Gastrocnemius medialis (tissue), 4 donors: ENCODE data around the gene PIGL. TPM values are rescaled to one million over a fixed set of nuclear protein-coding genes. Genes with fewer than 3 reads are reported as not detected.
A peak's percentile ranks its signal among the peaks of the same experiment; 100 is the strongest.

Experiments
- ATAC-seq, 2 donors: fragments of 150-250 bp; one replicate each; pipeline ENCODE4 v1.9.1; 2016
- DNase-seq, 2 donors: peaks; one replicate each; pipeline ENCODE4 v3.0.0-alpha.2; 2019
- H3K27ac ChIP-seq, 4 donors: fragments of 200-600 bp; sonication (generic); 1 replicate in 1 of 4; 2 replicates in 3 of 4; pipeline ENCODE4 v1.5.1; 2016 to 2018; ENCODE audit warnings: mild to moderate bottlenecking in 2 of 4, moderate library complexity in 1 of 4
- H3K27me3 ChIP-seq, 3 donors: fragments of 200-600 bp; sonication (generic) in 2 of 3; 1 replicate in 1 of 3; 2 replicates in 2 of 3; pipeline versions ENCODE4 v1.5.1 to v1.6.0; 2016 to 2019; ENCODE audit warnings: mild to moderate bottlenecking in 1 of 3, moderate library complexity in 1 of 3
- H3K36me3 ChIP-seq, 2 donors: fragments of 200-600 bp; sonication (generic) in 1 of 2; one replicate each; pipeline ENCODE4 v1.5.1; 2017 to 2018
- H3K4me1 ChIP-seq, 2 donors: fragments of 200-600 bp; sonication (generic) in 1 of 2; one replicate each; pipeline ENCODE4 v1.5.1; 2016 to 2017; ENCODE audit warnings: mild to moderate bottlenecking in 2 of 2
- H3K4me3 ChIP-seq, 4 donors: fragments of 200-600 bp; sonication (generic) in 3 of 4; 1 replicate in 1 of 4; 2 replicates in 3 of 4; pipeline ENCODE4 v1.5.1; 2016 to 2019; ENCODE audit warnings: mild to moderate bottlenecking in 2 of 4
- H3K9me3 ChIP-seq, 3 donors: fragments of 200-600 bp; sonication (generic) in 2 of 3; 1 replicate in 1 of 3; 2 replicates in 2 of 3; pipeline ENCODE4 v1.5.1; 2016 to 2019
- POLR2A ChIP-seq, 2 donors: fragments of 450-650 bp; IDR thresholded peaks; one replicate each; pipeline ENCODE4 v1.6.1; 2017; ENCODE audit warnings: antibody characterized with exemption in 2 of 2, mild to moderate bottlenecking in 2 of 2, moderate library complexity in 2 of 2
- in situ Hi-C, 4 donors: fragments of 200-750 bp; cut with MboI; loops; one replicate each; pipeline versions ENCODE4 v1.15.0 to v1.8.0; 2017; ENCODE audit warnings: low sequenced_read_pairs in 4 of 4
- intact Hi-C: fragments of 100-400 bp; cut with DNase I; formaldehyde crosslinking; loops from one replicate; pipeline ENCODE4 v1.15.1; 2023; ENCODE audit warnings: low total_unique reads
- total RNA-seq, 4 donors: library from RNA; depleted of rRNA; stranded (reverse); fragments of >200 nt; gene quantifications; one replicate each; pipeline versions ENCODE4 v1.1.0 to v1.2.3, GENCODE V29; 2016
- TF ChIP-seq, protein P1 (sequence below), 5 experiments: fragments of 450-650 bp in 3 of 5; fragments of 200-600 bp in 2 of 5; sonication (generic) in 2 of 5; IDR thresholded peaks in 4 of 5; conservative IDR thresholded peaks in 1 of 5; 1 replicate in 4 of 5; 2 replicates in 1 of 5; pipeline ENCODE4 v1.5.1; 2016 to 2019; ENCODE audit warnings: antibody characterized with exemption in 5 of 5, mild to moderate bottlenecking in 3 of 5, moderate library complexity in 3 of 5

The PIGL gene
- total RNA-seq, 4 donors from 2014 or later = 6.2 to 7.4 (median 7.0) TPM

DNA sequence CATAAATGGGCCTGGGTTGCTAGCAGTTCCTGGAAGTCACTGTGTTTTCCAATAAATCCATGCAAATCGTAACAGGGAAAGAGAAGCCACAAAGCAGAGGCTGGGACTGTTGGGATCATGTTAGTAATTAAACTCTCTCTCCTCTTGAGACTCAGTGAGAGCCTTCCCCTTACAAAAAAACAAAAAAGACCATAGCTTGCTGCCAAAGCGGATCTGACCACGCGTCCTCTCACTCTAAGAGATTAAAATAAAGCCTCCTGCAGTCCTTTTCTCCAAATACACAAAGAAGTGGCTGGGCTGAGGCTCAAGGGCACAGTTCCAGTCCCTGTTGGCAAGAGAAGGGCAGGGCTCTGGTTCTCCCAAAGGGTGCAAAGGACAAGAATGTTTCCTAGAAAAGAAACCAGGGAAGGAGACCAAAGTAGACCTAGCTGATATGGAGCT is 38.5 kb downstream of the PIGL start:
- no peak for TF ChIP-seq POLR2A (IDR thresholded peaks at IDR 0.05)
- H3K27me3 ChIP-seq = no peaks in the 10 kb centered on the region
- peak overlapping the region; percentile 57 to 89 (median 62) for H3K27ac ChIP-seq
- peaks cover 48 to 50% of the 10 kb centered on the region in 2 donors for H3K4me1 ChIP-seq
- DNase-seq = peak in 1 of 2 donors; percentile 54
- intact Hi-C loops (no loop called here), in situ Hi-C loops (no loop called here)
- peak overlapping the region in 2 of 4 donors; percentile 4 to 21 for H3K4me3 ChIP-seq
- H3K9me3 ChIP-seq = no peaks in the 10 kb centered on the region
- no peaks in the 10 kb centered on the region for H3K36me3 ChIP-seq
- no peak for ATAC-seq

DNA sequence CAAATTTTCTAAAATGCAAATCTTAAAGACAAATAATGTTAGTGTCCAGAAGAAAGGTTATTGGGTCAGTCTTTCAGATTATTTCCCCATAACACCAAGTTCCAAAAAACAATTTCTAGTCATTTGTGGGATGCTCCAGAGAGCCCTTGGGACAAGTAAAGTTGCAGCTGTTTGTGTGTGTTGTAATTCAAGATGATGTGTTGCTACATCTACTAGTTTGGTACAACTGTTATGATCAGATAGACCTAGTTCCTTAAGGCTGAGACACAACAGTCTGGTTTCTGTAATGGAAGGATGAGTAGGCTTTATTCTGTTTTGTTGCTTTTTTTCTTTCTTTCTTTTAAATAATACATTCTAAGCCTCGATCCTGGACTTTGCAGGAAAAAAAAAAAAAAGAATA is 41.9 kb downstream of the PIGL start:
- Histone ChIP-seq H3K27me3 (no peaks in the 10 kb centered on the region), H3K9me3 (no peaks in the 10 kb centered on the region), H3K27ac (peak overlapping the region; percentile 74 to 90 (median 85)), H3K36me3 (no peaks in the 10 kb centered on the region), H3K4me1 (peaks cover 50 to 56% of the 10 kb centered on the region in 2 donors), H3K4me3 (no peak overlapping the region)
- intact Hi-C loops = loop anchor here (2.0 kb wide), 1 partner anchor 42 kb away; the partner anchor contains the start of gene PIGL
- ATAC-seq = peak; percentile 87 to 95
- peak; percentile 18 to 43 for DNase-seq
- no peak for TF ChIP-seq POLR2A (IDR thresholded peaks at IDR 0.05)
- TF ChIP-seq, protein P1, sequence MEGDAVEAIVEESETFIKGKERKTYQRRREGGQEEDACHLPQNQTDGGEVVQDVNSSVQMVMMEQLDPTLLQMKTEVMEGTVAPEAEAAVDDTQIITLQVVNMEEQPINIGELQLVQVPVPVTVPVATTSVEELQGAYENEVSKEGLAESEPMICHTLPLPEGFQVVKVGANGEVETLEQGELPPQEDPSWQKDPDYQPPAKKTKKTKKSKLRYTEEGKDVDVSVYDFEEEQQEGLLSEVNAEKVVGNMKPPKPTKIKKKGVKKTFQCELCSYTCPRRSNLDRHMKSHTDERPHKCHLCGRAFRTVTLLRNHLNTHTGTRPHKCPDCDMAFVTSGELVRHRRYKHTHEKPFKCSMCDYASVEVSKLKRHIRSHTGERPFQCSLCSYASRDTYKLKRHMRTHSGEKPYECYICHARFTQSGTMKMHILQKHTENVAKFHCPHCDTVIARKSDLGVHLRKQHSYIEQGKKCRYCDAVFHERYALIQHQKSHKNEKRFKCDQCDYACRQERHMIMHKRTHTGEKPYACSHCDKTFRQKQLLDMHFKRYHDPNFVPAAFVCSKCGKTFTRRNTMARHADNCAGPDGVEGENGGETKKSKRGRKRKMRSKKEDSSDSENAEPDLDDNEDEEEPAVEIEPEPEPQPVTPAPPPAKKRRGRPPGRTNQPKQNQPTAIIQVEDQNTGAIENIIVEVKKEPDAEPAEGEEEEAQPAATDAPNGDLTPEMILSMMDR (IDR thresholded peaks at IDR 0.05 in 4 of 5, conservative IDR thresholded peaks at IDR 0.05 in 1 of 5) = no peak
- in situ Hi-C loops = no loop called here

DNA sequence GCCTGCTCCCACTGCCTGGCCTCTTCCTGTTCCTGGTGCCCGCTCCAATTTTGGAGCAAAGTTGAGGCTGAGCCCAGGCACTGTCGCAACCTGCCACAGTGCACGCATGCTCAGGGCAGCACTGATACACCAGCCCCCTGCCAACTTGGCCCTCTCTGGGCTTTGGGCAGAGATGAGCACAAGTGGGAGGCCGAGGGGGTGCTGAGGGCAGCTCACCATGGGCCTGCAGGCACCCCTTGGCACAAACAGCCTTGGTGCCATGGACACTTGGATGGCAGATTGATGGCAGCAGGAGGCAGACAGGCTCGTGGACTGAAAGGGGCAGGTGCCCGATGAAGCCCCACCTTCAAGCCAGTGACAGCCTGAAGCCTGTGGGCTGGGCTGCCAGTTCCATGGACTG is 42.9 kb downstream of the PIGL start:
- Histone ChIP-seq H3K36me3 (no peaks in the 10 kb centered on the region), H3K9me3 (no peaks in the 10 kb centered on the region), H3K4me1 (peaks cover 48 to 56% of the 10 kb centered on the region in 2 donors), H3K4me3 (peak overlapping the region in 2 of 4 donors; percentile 17 to 31), H3K27ac (peak overlapping the region; percentile 74 to 90 (median 85)), H3K27me3 (no peaks in the 10 kb centered on the region)
- DNase-seq (peak; percentile 52 to 94), ATAC-seq (peak; percentile 72 to 85)
- intact Hi-C loops = loop anchor here (2.0 kb wide), 1 partner anchor 43 kb away; the partner anchor contains the start of gene PIGL
- in situ Hi-C loops = no loop called here
- no peak for TF ChIP-seq POLR2A (IDR thresholded peaks at IDR 0.05)
- TF ChIP-seq, protein P1 (IDR thresholded peaks at IDR 0.05 in 4 of 5, conservative IDR thresholded peaks at IDR 0.05 in 1 of 5) = no peak

DNA sequence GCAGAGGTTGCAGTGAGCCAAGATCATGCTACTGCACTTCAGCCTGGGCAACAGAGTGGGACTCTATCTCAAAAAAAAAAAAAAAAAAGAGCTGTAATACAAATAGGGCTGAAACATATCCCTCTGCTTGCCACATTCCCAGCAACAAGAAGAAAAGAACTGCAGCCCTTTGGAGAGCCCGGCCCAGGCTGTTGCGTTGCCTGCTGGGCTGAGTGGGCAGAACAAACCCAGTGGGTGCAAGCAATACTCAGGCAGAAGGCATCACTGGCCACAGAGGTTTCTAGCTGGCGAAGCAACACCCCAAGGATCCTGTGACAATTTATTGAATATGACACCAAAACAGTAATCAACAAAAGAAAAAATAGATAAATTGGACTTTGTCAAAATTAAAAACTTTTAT is 44.0 kb downstream of the PIGL start:
- no peak for ATAC-seq
- H3K27ac ChIP-seq = peak overlapping the region in 3 of 4 donors; percentile 74 to 90 (median 89)
- intact Hi-C loops = no loop called here

DNA sequence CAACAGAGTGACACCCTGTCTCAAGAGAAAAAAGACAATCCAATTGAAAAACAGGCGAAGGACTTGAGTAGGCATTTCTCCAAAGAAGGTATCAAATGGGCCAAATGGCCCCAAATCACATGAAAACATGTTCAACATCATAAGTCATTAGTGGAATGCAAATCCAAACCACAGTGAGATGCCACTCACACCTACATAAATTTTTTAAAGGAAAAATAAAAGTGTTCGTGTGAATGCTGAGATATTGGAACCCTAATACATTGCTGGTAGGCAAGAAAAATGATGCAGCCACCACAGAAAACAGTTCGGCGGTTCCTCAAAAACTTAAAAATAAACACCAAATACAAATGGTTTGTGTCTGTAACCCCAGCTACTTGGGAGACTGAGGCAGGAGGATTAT is 45.2 kb downstream of the PIGL start:
- in situ Hi-C loops = no loop called here
- TF ChIP-seq, protein P1 (IDR thresholded peaks at IDR 0.05 in 4 of 5, conservative IDR thresholded peaks at IDR 0.05 in 1 of 5) = no peak
- no peak for TF ChIP-seq POLR2A (IDR thresholded peaks at IDR 0.05)

More for the DNA sequence above, 44.0 kb downstream of the PIGL start:
- Histone ChIP-seq H3K9me3 (no peaks in the 10 kb centered on the region), H3K4me3 (no peak overlapping the region), H3K36me3 (no peaks in the 10 kb centered on the region), H3K27me3 (no peaks in the 10 kb centered on the region), H3K4me1 (peaks cover 38 to 47% of the 10 kb centered on the region in 2 donors)
- no peak for DNase-seq
- TF ChIP-seq, protein P1 (IDR thresholded peaks at IDR 0.05 in 4 of 5, conservative IDR thresholded peaks at IDR 0.05 in 1 of 5) = no peak
- TF ChIP-seq POLR2A (IDR thresholded peaks at IDR 0.05) = no peak
- in situ Hi-C loops = no loop called here

More for the DNA sequence above, 45.2 kb downstream of the PIGL start:
- DNase-seq (no peak), ATAC-seq (no peak)
- no peak overlapping the region for H3K4me3 ChIP-seq
- H3K36me3 ChIP-seq = no peaks in the 10 kb centered on the region
- no peak overlapping the region for H3K27ac ChIP-seq
- H3K27me3 ChIP-seq = no peaks in the 10 kb centered on the region
- peaks cover 29 to 38% of the 10 kb centered on the region in 2 donors for H3K4me1 ChIP-seq
- H3K9me3 ChIP-seq = no peaks in the 10 kb centered on the region
- intact Hi-C loops = no loop called here
